DND-41 (cell line): ENCODE results near the gene FBXO42.

Experiments used
- ATAC-seq: fragments of 200-7000 bp; cut with Tn5 transposase; 3 replicates; pipeline ENCODE4 v1.9.1; 2021; ENCODE audit warnings: low read depth; ENCODE audit not compliant: insufficient read depth
- DNase-seq: peaks from one replicate; pipeline ENCODE4 v3.0.0-alpha.2; 2020
- H2AFZ ChIP-seq: 2 replicates; pipeline ENCODE4 v1.6.0; 2012; ENCODE audit warnings: low read depth, low read length
- H3K27ac ChIP-seq: 2 replicates; pipeline ENCODE4 v1.5.1; 2012; ENCODE audit warnings: low read length, inconsistent platforms
- H3K27me3 ChIP-seq: fragments of 200-600 bp; sonication (generic); 2 replicates; pipeline ENCODE4 v1.6.0; 2012; ENCODE audit warnings: low read length, mild to moderate bottlenecking, inconsistent platforms; ENCODE audit not compliant: insufficient read depth, poor library complexity
- H3K36me3 ChIP-seq: 2 replicates; pipeline ENCODE4 v1.5.1; 2012; ENCODE audit warnings: low read length, inconsistent platforms; ENCODE audit not compliant: insufficient read depth
- H3K4me1 ChIP-seq: 2 replicates; pipeline ENCODE4 v1.5.1; 2012; ENCODE audit warnings: mild to moderate bottlenecking, low read length; ENCODE audit not compliant: insufficient read depth
- H3K4me2 ChIP-seq: 2 replicates; pipeline ENCODE4 v1.6.0; 2012; ENCODE audit warnings: mild to moderate bottlenecking, moderate library complexity, low read length, inconsistent platforms; ENCODE audit not compliant: insufficient read depth
- H3K4me3 ChIP-seq, 2 experiments: fragments of 200-600 bp in 1 of 2; shearing (Covaris generic) in 1 of 2; 2 replicates each; pipeline ENCODE4 v1.5.1; 2012 to 2016; ENCODE audit warnings: inconsistent platforms in 2 of 2, low read length in 2 of 2, mild to moderate bottlenecking in 2 of 2, low read depth in 1 of 2, moderate library complexity in 1 of 2
- H3K79me2 ChIP-seq: 2 replicates; pipeline ENCODE4 v1.6.0; 2012; ENCODE audit warnings: low read length, inconsistent platforms; ENCODE audit not compliant: insufficient read depth
- H3K9ac ChIP-seq: 2 replicates; pipeline ENCODE4 v1.6.0; 2012; ENCODE audit warnings: low read depth, mild to moderate bottlenecking, inconsistent platforms, low read length, moderate library complexity
- H3K9me3 ChIP-seq: 2 replicates; pipeline ENCODE4 v1.5.1; 2012; ENCODE audit warnings: low read length, moderate library complexity, mild to moderate bottlenecking, inconsistent platforms; ENCODE audit not compliant: insufficient read depth, severe bottlenecking
- H4K20me1 ChIP-seq: 2 replicates; pipeline ENCODE4 v1.6.0; 2012; ENCODE audit warnings: low read length; ENCODE audit not compliant: insufficient read depth
- EZH2 ChIP-seq: IDR thresholded peaks from 3 replicates; pipeline ENCODE4 v1.6.1; 2012; ENCODE audit warnings: borderline replicate concordance, low read depth, mild to moderate bottlenecking, moderate library complexity, low read length, inconsistent platforms; ENCODE audit not compliant: severe bottlenecking
- TF ChIP-seq, protein P1 (sequence below): IDR thresholded peaks from 2 replicates; pipeline ENCODE4 v1.5.1; 2012; ENCODE audit warnings: borderline replicate concordance, low read length, moderate library complexity, mild to moderate bottlenecking; ENCODE audit not compliant: poor library complexity, severe bottlenecking; ENCODE audit errors: extremely low read depth

The FBXO42 gene

GRCh38 chr1:16396591-16396990, 44.3 kb upstream of the FBXO42 start:
- Histone ChIP-seq H4K20me1 (peaks cover 56% of the 10 kb centered on the region), H2AFZ (no peak overlapping the region), H3K4me3 (no peak overlapping the region), H3K27me3 (no peaks in the 10 kb centered on the region), H3K36me3 (peaks cover 77% of the 10 kb centered on the region), H3K4me2 (no peak overlapping the region), H3K9ac (no peak overlapping the region), H3K4me1 (no peaks in the 10 kb centered on the region), H3K79me2 (peaks cover 31% of the 10 kb centered on the region), H3K9me3 (no peaks in the 10 kb centered on the region), H3K27ac (no peak overlapping the region)
- DNase-seq (no peak), ATAC-seq (no peak)
- TF ChIP-seq EZH2: no peak
- TF ChIP-seq, protein P1, sequence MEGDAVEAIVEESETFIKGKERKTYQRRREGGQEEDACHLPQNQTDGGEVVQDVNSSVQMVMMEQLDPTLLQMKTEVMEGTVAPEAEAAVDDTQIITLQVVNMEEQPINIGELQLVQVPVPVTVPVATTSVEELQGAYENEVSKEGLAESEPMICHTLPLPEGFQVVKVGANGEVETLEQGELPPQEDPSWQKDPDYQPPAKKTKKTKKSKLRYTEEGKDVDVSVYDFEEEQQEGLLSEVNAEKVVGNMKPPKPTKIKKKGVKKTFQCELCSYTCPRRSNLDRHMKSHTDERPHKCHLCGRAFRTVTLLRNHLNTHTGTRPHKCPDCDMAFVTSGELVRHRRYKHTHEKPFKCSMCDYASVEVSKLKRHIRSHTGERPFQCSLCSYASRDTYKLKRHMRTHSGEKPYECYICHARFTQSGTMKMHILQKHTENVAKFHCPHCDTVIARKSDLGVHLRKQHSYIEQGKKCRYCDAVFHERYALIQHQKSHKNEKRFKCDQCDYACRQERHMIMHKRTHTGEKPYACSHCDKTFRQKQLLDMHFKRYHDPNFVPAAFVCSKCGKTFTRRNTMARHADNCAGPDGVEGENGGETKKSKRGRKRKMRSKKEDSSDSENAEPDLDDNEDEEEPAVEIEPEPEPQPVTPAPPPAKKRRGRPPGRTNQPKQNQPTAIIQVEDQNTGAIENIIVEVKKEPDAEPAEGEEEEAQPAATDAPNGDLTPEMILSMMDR: no peak

DNA sequence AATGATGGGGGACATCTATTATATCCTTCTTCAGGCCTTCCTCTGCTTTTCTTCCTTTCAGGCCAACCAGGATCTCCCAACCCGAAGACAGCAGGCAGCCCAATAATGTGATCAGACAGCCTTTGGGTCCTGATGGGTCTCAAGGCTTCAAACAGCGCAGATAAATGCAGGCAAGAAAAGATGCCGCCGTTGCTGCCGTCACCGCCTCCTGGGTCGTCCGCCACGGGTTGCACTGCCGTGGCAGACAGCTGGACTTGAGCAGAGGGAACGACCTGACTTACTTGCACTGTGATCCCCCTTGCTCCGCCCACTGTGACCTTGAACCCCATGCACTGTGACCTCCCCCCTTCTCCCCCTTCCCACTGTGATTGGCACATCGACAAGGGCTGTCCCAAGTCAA, 42.7 kb upstream of the FBXO42 start:
- H3K4me1 ChIP-seq: no peaks in the 10 kb centered on the region
- H4K20me1 ChIP-seq: peaks cover 72% of the 10 kb centered on the region
- H3K9ac ChIP-seq: no peak overlapping the region
- H3K36me3 ChIP-seq: peaks cover 73% of the 10 kb centered on the region
- peaks cover 47% of the 10 kb centered on the region for H3K79me2 ChIP-seq
- H3K4me2 ChIP-seq: no peak overlapping the region
- TF ChIP-seq, protein P1: no peak
- TF ChIP-seq EZH2: no peak
- DNase-seq (no peak), ATAC-seq (no peak)
- no peaks in the 10 kb centered on the region for H3K9me3 ChIP-seq
- no peak overlapping the region for H3K27ac ChIP-seq
- no peak overlapping the region for H2AFZ ChIP-seq
- no peak overlapping the region for H3K4me3 ChIP-seq
- no peaks in the 10 kb centered on the region for H3K27me3 ChIP-seq

- DNase-seq (no peak), ATAC-seq (no peak)
- no peaks in the 10 kb centered on the region for H3K4me1 ChIP-seq
- no peak overlapping the region for H3K4me3 ChIP-seq
- no peak overlapping the region for H2AFZ ChIP-seq
- H3K4me2 ChIP-seq: no peak overlapping the region
- H3K27ac ChIP-seq: no peak overlapping the region
- peaks cover 68% of the 10 kb centered on the region for H3K36me3 ChIP-seq
- TF ChIP-seq, protein P1: peak; percentile 29
- TF ChIP-seq EZH2: no peak
- no peak overlapping the region for H3K9ac ChIP-seq
- no peaks in the 10 kb centered on the region for H3K9me3 ChIP-seq
- H3K27me3 ChIP-seq: no peaks in the 10 kb centered on the region
- peaks cover 77% of the 10 kb centered on the region for H4K20me1 ChIP-seq
- H3K79me2 ChIP-seq: peaks cover 55% of the 10 kb centered on the region
Observed at GRCh38 chr1:16393570-16394521, 41.6 kb upstream of the FBXO42 start.
